Esophagus squamous epithelium (tissue), 5 donors: ENCODE measurements around the gene ZNF225. TPM values are rescaled to one million over a fixed set of nuclear protein-coding genes. Genes with fewer than 3 reads are reported as not detected.

Experiments
- DNase-seq: peaks from one replicate; lab custom pipeline; 2025; lab: John Stamatoyannopoulos, UW
- H3K27ac ChIP-seq, 4 donors: fragments of 200-600 bp; sonication (generic); one replicate each; pipeline ENCODE4 v1.5.1; 2016 to 2019; ENCODE audit warnings: mild to moderate bottlenecking in 1 of 4
- H3K27me3 ChIP-seq, 4 donors: fragments of 200-600 bp; sonication (generic); 1 replicate in 3 of 4; 2 replicates in 1 of 4; pipeline versions ENCODE4 v1.5.1 to v1.6.0; 2017 to 2021; ENCODE audit warnings: antibody characterized with exemption in 1 of 4
- H3K36me3 ChIP-seq, 3 donors: fragments of 200-600 bp; sonication (generic); one replicate each; pipeline ENCODE4 v1.5.1; 2016 to 2019
- H3K4me1 ChIP-seq, 3 donors: fragments of 200-600 bp; sonication (generic); one replicate each; pipeline ENCODE4 v1.5.1; 2017 to 2019
- H3K4me3 ChIP-seq, 4 donors: fragments of 200-600 bp; sonication (generic); 1 replicate in 3 of 4; 2 replicates in 1 of 4; pipeline ENCODE4 v1.5.1; 2016 to 2019; ENCODE audit warnings: mild to moderate bottlenecking in 2 of 4, moderate library complexity in 1 of 4
- H3K9me3 ChIP-seq, 3 donors: fragments of 200-600 bp; sonication (generic); one replicate each; pipeline ENCODE4 v1.5.1; 2016 to 2019
- POLR2A ChIP-seq, 4 donors: fragments of 450-650 bp; IDR thresholded peaks; one replicate each; pipeline ENCODE4 v1.6.1; 2017; ENCODE audit warnings: antibody characterized with exemption in 4 of 4, mild to moderate bottlenecking in 4 of 4, moderate library complexity in 3 of 4
- WGBS, 2 donors: methylation state at CpG; one replicate each; pipeline ENCODE4 v1.1.5; 2018; 5-methylcytosine and 5-hydroxymethylcytosine counted together
- intact Hi-C: fragments of 100-400 bp; cut with DNase I; formaldehyde crosslinking; loops from one replicate; pipeline ENCODE4 v1.15.0; 2022
- total RNA-seq, 4 donors: library from RNA; depleted of rRNA; stranded (reverse); fragments of >200 nt; gene quantifications; one replicate each; pipeline ENCODE4 v1.1.0, GENCODE V29; 2016
- TF ChIP-seq, protein P1 (sequence below), 6 experiments: fragments of 450-650 bp in 4 of 6; fragments of 200-600 bp in 2 of 6; sonication (generic) in 2 of 6; IDR thresholded peaks; one replicate each; pipeline ENCODE4 v1.5.1; 2016 to 2019; ENCODE audit warnings: antibody characterized with exemption in 6 of 6, mild to moderate bottlenecking in 4 of 6, moderate library complexity in 4 of 6
- donor health status: DM: yes; HTN: yes; CAD: no.

ZNF225 gene
- total RNA-seq, 4 donors from 2014 or later: 1.2 to 3.1 (median 2.4) TPM

DNA sequence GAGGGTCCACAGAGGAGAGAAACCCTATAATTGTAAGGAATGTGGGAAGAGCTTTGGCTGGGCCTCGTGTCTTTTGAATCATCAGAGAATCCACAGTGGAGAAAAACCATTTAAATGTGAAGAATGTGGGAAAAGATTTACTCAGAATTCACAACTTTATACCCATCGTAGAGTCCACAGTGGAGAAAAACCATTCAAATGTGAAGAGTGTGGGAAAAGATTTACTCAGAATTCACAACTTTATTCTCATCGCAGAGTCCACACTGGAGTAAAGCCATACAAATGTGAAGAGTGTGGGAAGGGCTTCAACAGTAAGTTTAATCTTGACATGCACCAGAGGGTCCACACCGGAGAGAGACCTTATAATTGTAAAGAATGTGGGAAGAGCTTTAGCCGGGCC lies 18.8 kb downstream of the ZNF225 start:
- Histone ChIP-seq H3K36me3 (peaks cover 17 to 56% (median 18%) of the 10 kb centered on the region in 3 donors), H3K4me1 (no peaks in the 10 kb centered on the region), H3K9me3 (peaks cover 0 to 76% (median 51%) of the 10 kb centered on the region in 3 donors), H3K27me3 (no peaks in the 10 kb centered on the region), H3K27ac (no peak overlapping the region), H3K4me3 (no peak overlapping the region)
- intact Hi-C loops: no loop called here
- WGBS, 2 donors: 89 to 90% methylated on average over 5 of the region's 5 CpGs
- no peak for DNase-seq
- no peak for TF ChIP-seq POLR2A (IDR thresholded peaks at IDR 0.05)
- TF ChIP-seq, protein P1, sequence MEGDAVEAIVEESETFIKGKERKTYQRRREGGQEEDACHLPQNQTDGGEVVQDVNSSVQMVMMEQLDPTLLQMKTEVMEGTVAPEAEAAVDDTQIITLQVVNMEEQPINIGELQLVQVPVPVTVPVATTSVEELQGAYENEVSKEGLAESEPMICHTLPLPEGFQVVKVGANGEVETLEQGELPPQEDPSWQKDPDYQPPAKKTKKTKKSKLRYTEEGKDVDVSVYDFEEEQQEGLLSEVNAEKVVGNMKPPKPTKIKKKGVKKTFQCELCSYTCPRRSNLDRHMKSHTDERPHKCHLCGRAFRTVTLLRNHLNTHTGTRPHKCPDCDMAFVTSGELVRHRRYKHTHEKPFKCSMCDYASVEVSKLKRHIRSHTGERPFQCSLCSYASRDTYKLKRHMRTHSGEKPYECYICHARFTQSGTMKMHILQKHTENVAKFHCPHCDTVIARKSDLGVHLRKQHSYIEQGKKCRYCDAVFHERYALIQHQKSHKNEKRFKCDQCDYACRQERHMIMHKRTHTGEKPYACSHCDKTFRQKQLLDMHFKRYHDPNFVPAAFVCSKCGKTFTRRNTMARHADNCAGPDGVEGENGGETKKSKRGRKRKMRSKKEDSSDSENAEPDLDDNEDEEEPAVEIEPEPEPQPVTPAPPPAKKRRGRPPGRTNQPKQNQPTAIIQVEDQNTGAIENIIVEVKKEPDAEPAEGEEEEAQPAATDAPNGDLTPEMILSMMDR (IDR thresholded peaks at IDR 0.05): no peak

DNA sequence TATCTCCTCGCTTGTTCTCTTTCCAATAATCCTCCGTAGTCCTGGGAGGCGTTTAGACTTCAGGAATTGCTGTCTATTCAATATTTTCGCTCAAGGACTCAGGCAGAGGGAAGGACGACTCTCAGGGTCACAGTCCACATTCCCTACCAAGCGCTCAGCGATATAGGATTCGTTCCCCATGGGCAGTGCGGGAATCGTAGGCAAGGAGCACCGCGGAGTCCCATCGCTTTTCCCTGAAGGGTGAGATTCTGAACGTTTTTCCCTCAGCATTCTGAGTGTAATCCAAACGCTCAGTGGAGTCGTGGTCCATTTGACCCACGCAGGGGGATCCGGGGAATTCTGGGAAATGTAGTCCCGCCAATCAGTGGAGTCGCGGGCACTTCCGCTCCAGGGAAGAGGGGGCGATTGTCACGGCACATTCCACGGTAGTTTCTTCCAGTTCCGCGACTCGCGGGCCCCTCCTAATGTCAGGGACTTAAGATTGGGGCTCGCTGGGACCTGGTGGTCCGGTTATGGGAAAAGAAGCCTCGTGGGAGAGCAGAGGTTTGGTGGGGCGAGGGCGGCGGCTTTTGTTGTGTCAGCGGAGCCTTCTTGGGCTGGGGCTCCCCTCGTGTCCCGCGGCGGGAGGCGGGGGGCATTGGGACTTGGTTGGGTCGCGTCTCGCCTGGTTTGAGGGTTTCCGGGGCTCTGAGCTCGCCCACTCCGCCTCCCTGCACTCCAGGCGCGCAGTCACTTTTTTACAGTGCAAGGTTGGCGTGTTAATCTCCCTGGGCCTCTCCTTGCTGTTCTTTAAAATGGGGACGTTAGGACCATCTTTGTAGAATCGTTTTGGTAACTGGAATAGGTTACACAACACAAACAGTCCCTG lies 28.2 kb downstream of the ZNF225 start, which contains the start of gene ZNF234:
TSS of gene ZNF234 (plus strand) at position 364 of the 868 bp plus-strand sequence. CDS start 3,079 bp downstream, outside the sequence.
- 2 to 4% methylated on average over 16 to 23 of the region's 52 CpGs for WGBS, 2 donors
- Histone ChIP-seq H3K27me3 (no peaks in the 10 kb centered on the region), H3K4me1 (peaks cover 0 to 24% (median 8%) of the 10 kb centered on the region in 3 donors), H3K4me3 (peak within 1 kb of the TSS; percentile 83 to 95 (median 90)), H3K9me3 (no peaks in the 10 kb centered on the region), H3K27ac (peak within 1 kb of the TSS; percentile 76 to 86 (median 82)), H3K36me3 (peaks cover 0 to 26% (median 15%) of the 10 kb centered on the region in 3 donors)
- DNase-seq: no peak
- peak in 1 of 4 donors; percentile 15 for TF ChIP-seq POLR2A (IDR thresholded peaks at IDR 0.05)
- TF ChIP-seq, protein P1 (IDR thresholded peaks at IDR 0.05): no peak
- intact Hi-C loops: no loop called here

DNA sequence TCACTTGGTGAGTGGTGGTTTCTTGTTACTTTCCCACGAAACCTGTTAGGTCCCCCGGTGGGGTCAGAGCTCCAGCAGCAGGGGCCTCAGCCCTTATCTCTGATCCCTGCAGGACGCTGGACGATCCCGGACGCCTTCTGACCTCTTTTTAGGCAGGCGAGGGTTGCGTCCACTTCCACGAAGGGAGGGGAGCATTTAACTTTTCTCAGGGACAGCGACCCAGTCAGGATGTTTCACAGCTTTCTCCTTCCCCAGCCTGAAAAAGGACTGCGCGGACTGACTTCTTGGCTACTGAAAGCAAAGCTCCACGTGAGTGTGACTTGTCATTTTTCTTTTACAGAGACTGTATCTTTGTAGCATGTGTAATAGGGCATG lies 28.8 kb downstream of the ZNF225 start:
- peaks cover 0 to 32% (median 15%) of the 10 kb centered on the region in 3 donors for H3K36me3 ChIP-seq
- DNase-seq: no peak
- H3K4me1 ChIP-seq: peaks cover 0 to 24% (median 8%) of the 10 kb centered on the region in 3 donors
- TF ChIP-seq, protein P1 (IDR thresholded peaks at IDR 0.05): no peak
- TF ChIP-seq POLR2A (IDR thresholded peaks at IDR 0.05): no peak
- H3K9me3 ChIP-seq: no peaks in the 10 kb centered on the region
- peak overlapping the region in 3 of 4 donors; percentile 82 to 86 (median 83) for H3K27ac ChIP-seq
- H3K4me3 ChIP-seq: peak overlapping the region; percentile 83 to 95 (median 90)
- intact Hi-C loops: no loop called here
- H3K27me3 ChIP-seq: no peaks in the 10 kb centered on the region
- 5 to 13% methylated on average over 11 of the region's 13 CpGs for WGBS, 2 donors

DNA sequence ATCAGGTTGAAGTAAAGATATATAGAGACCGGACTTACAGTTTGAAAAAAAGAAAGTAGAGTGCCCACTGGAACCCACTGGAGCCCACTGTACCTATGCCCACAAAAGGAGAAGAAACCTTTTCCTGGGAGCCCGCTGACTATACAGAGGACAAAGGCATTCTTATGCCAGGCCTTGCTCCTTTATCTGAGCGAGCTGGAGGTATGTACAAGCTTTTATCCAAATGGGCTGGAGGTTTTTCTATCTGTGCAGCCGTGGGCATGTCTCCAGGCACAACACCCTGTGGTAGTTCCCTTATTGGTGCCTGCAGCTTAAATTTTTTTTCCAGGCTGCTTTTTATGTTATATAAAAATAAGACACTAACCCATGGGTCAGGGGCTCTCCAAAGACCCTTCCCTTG lies 36.6 kb downstream of the ZNF225 start:
- DNase-seq: no peak
- 91 to 92% methylated on average over 3 to 4 of the region's 4 CpGs for WGBS, 2 donors
- Histone ChIP-seq H3K27me3 (no peaks in the 10 kb centered on the region), H3K4me1 (no peaks in the 10 kb centered on the region), H3K4me3 (no peak overlapping the region), H3K36me3 (peaks cover 39 to 100% (median 44%) of the 10 kb centered on the region in 3 donors), H3K9me3 (peaks cover 0 to 53% (median 32%) of the 10 kb centered on the region in 3 donors), H3K27ac (no peak overlapping the region)
- intact Hi-C loops: no loop called here
- TF ChIP-seq, protein P1 (IDR thresholded peaks at IDR 0.05): no peak
- TF ChIP-seq POLR2A (IDR thresholded peaks at IDR 0.05): no peak

DNA sequence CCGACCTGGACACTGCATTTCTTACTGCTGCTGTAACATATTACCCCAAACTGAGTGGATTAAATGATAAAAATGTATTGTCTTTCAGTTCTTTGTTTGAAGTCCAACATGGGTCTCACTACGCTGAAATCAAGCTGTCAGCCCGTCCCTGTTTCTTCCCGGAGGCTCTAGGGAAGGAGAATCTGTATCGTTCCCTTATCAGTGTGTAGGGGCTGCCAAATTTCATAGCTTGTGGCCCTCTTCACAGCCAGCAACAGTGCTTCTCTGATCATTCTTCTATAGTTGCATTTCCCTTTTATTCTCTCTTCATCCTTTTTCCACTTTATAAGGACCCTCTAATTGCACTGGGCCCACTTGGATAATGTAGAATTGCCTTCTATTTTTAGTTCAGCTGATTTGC lies 38.3 kb downstream of the ZNF225 start:
- Histone ChIP-seq H3K36me3 (peaks cover 41 to 100% (median 41%) of the 10 kb centered on the region in 3 donors), H3K9me3 (peaks cover 1 to 70% (median 48%) of the 10 kb centered on the region in 3 donors), H3K4me3 (no peak overlapping the region), H3K27ac (no peak overlapping the region), H3K4me1 (no peaks in the 10 kb centered on the region), H3K27me3 (no peaks in the 10 kb centered on the region)
- 94 to 96% methylated on average over 5 of the region's 5 CpGs for WGBS, 2 donors
- intact Hi-C loops: no loop called here
- TF ChIP-seq, protein P1 (IDR thresholded peaks at IDR 0.05): no peak
- no peak for TF ChIP-seq POLR2A (IDR thresholded peaks at IDR 0.05)
- no peak for DNase-seq
